ENCODE data around the gene MAG. TPM values are rescaled to one million over a fixed set of nuclear protein-coding genes. Genes with fewer than 3 reads are reported as not detected.

The MAG gene
- total and polyA plus RNA-seq, 2 of the 8 experiments (the other 6 are each of a cell fraction or from before 2014, with no cell fraction given) = 0.20 to 1.3 TPM

DNA sequence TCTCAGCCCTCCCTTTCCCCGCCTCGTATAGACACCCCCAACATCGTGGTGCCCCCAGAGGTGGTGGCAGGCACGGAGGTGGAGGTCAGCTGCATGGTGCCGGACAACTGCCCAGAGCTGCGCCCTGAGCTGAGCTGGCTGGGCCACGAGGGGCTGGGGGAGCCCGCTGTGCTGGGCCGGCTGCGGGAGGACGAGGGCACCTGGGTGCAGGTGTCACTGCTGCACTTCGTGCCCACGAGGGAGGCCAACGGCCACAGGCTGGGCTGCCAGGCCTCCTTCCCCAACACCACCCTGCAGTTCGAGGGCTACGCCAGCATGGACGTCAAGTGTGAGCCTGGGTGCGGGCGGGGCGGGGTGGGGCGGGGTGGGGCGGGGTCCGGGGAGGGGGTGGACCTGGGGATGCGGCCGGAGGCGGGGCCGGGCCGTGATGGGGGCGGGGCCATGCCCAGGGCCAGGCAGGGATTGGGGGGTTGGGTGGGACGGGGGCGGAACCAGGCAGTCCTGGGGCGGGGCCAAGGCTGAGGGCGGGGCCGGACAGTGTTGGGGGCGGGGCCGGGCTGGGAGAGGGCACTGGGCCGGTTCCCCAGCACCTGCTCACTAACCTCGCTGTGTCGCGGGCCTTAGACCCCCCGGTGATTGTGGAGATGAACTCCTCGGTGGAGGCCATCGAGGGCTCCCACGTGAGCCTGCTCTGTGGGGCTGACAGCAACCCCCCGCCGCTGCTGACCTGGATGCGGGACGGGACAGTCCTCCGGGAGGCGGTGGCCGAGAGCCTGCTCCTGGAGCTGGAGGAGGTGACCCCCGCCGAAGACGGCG, 7.8 kb downstream of the MAG start:
- H3K4me2 ChIP-seq (ENCODE audit: insufficient read depth in 1 of 2, low read depth in 2 of 2, low read length in 2 of 2) = no peak overlapping the region
- peaks cover 0 to 9% (median 5%) of the 10 kb centered on the region in 4 experiments; a peak in 6 of 7 replicates for H3K4me1 ChIP-seq (replicated peaks in 1 of 4; ENCODE audit: control insufficient read depth in 3 of 4, insufficient read depth in 4 of 4, low read length in 3 of 4)
- no peaks in the 10 kb centered on the region; a peak in 1 of 4 replicates for H3K9me3 ChIP-seq (ENCODE audit: insufficient read depth in 2 of 2, low read depth in 1 of 2, low read length in 1 of 2)
- DNase-seq (ENCODE audit: low read depth in 1 of 2, low spot score in 2 of 2) (peak in 1 of 2 experiments; percentile 78), FAIRE-seq (no peak)
- H3K27ac ChIP-seq (ENCODE audit: low read depth, low read length) = no peak overlapping the region
- no peak overlapping the region for H4K91ac ChIP-seq (replicated peaks; ENCODE audit: insufficient read length, low read length)
- no peak overlapping the region for H3K4me3 ChIP-seq (ENCODE audit: extremely low read depth in 1 of 4, insufficient read depth in 2 of 4, low read depth in 3 of 4, low read length in 4 of 4)
- H3K27me3 ChIP-seq (replicated peaks in 1 of 4; ENCODE audit: control insufficient read depth in 3 of 4, extremely low read depth in 1 of 4, insufficient read depth in 3 of 4, low read length in 3 of 4) = peaks cover 0 to 12% (median 2%) of the 10 kb centered on the region in 4 experiments; a peak in 1 of 7 replicates
- H3K18ac ChIP-seq (ENCODE audit: extremely low read depth, low read length) = peak overlapping the region; percentile 66; the same call in 1 of the 2 replicates
- H3K79me1 ChIP-seq (ENCODE audit: low read depth, low read length) = peaks cover 3% of the 10 kb centered on the region; the same call in 1 of the 2 replicates
- no peak overlapping the region for H3K56ac ChIP-seq (replicated peaks; ENCODE audit: insufficient read length, low read depth, low read length)
- H3K23me2 ChIP-seq (ENCODE audit: low read depth, low read length) = peaks cover 24% of the 10 kb centered on the region; the same call in 1 of the 2 replicates
- WGBS, 2 experiments (ENCODE audit: extremely low coverage in 1 of 2, insufficient coverage in 1 of 2, insufficient read length in 1 of 2, insufficient replicate concordance in 2 of 2, low coverage in 1 of 2, low lambda C conversion rate in 2 of 2, missing lambda C conversion rate in 1 of 2) = 88% methylated on average over 29 of the region's 55 CpGs; no CpG with 5 or more reads in 1 of the 2 experiments
- H3K9ac ChIP-seq (replicated peaks in 1 of 4; ENCODE audit: extremely low read depth in 1 of 4, low read depth in 3 of 4, low read length in 3 of 4) = no peak overlapping the region
- H4K5ac ChIP-seq (ENCODE audit: insufficient read length, low read depth, low read length) = no peak overlapping the region
- no peak overlapping the region for H2BK15ac ChIP-seq (ENCODE audit: low read length)
- no peak overlapping the region for H2BK20ac ChIP-seq (ENCODE audit: low read length)
- H3K79me2 ChIP-seq (ENCODE audit: control insufficient read depth in 1 of 2, insufficient read depth in 2 of 2, low read length in 2 of 2) = no peaks in the 10 kb centered on the region
- peak overlapping the region; percentile 41; the same call in 1 of the 2 replicates for H4K8ac ChIP-seq (ENCODE audit: extremely low read depth, insufficient read depth, low read length)
- H3K23ac ChIP-seq (ENCODE audit: insufficient read length) = no peak overlapping the region
- no peak overlapping the region for H2BK5ac ChIP-seq (ENCODE audit: low read depth, low read length)
- peak overlapping the region; percentile 65; the same call in 1 of the 2 replicates for H2BK12ac ChIP-seq (ENCODE audit: low read depth, low read length)
- no peaks in the 10 kb centered on the region; a peak in 1 of 8 replicates for H3K36me3 ChIP-seq (ENCODE audit: control insufficient read depth in 2 of 4, insufficient read depth in 4 of 4, low read length in 3 of 4)
- ChIA-PET CTCF (ENCODE audit: partially characterized antibody) (interaction anchor here (1.0 kb wide), 1 partner anchor 62 kb away, joined by 3 read pairs; no protein-coding TSS in a partner anchor), POLR2A (ENCODE audit: partially characterized antibody) (interaction anchor here (1.0 to 1.3 kb wide), 2 partner anchors 20 to 165 kb away, joined by 3 read pairs; partner anchors contain the start of gene LGI4)
- H2BK120ac ChIP-seq (replicated peaks; ENCODE audit: low read depth, low read length) = no peak overlapping the region
- peaks cover 0 to 21% of the 10 kb centered on the region in 2 experiments for H4K20me1 ChIP-seq (replicated peaks in 1 of 2; ENCODE audit: control insufficient read depth in 1 of 2, insufficient read depth in 2 of 2, low read length in 2 of 2)
- H2AK5ac ChIP-seq (ENCODE audit: low read depth, low read length) = no peak overlapping the region
- no peak overlapping the region for H3K4ac ChIP-seq (replicated peaks; ENCODE audit: insufficient read length, low read depth, low read length)
- TF ChIP-seq, protein P1, sequence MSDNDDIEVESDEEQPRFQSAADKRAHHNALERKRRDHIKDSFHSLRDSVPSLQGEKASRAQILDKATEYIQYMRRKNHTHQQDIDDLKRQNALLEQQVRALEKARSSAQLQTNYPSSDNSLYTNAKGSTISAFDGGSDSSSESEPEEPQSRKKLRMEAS (IDR thresholded peaks at IDR 0.05) = peak; percentile 25; the same call in 1 of the 2 replicates
- TF ChIP-seq RAD21 (IDR thresholded peaks at IDR 0.05 in 1 of 2, conservative IDR thresholded peaks at IDR 0.05 in 1 of 2; ENCODE audit: low read depth in 2 of 2, low read length in 2 of 2) = no peak
- TF ChIP-seq, protein P2, sequence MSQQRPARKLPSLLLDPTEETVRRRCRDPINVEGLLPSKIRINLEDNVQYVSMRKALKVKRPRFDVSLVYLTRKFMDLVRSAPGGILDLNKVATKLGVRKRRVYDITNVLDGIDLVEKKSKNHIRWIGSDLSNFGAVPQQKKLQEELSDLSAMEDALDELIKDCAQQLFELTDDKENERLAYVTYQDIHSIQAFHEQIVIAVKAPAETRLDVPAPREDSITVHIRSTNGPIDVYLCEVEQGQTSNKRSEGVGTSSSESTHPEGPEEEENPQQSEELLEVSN (IDR thresholded peaks at IDR 0.05) = 0 out of 2 replicates have a peak, but pooled peaks have one; percentile 13
- no peak overlapping the region for H3K14ac ChIP-seq (ENCODE audit: insufficient read length)
- H2AFZ ChIP-seq (ENCODE audit: low read length) = no peak overlapping the region

Data from H1 (cell line).